Fibroblast of mammary gland (primary cell): ENCODE results near the gene CCDC117.

ENCODE experiments used
- DNase-seq: peaks from one replicate; pipeline ENCODE4 v3.0.0-alpha.2; 2010; ENCODE audit warnings: low read depth
- H3K4me3 ChIP-seq: 2 replicates; pipeline ENCODE4 v1.5.1; 2011; ENCODE audit warnings: low read depth, mild to moderate bottlenecking, low read length, moderate library complexity; ENCODE audit not compliant: control insufficient read depth
- CTCF ChIP-seq: conservative IDR thresholded peaks from 2 replicates; pipeline ENCODE4 v1.5.1; 2011; ENCODE audit warnings: low read depth, low read length, inconsistent platforms; ENCODE audit not compliant: control insufficient read depth, insufficient read depth

CCDC117 gene

GRCh38 chr22:28808716-28809355 is 36.3 kb downstream of the CCDC117 start:
- H3K4me3 ChIP-seq, result no peak overlapping the region
- DNase-seq, result no peak
- TF ChIP-seq CTCF, result no peak

- TF ChIP-seq CTCF, result no peak
- no peak overlapping the region for H3K4me3 ChIP-seq
- DNase-seq, result no peak
Measured at GRCh38 chr22:28810821-28811491, 38.5 kb downstream of the CCDC117 start.

GRCh38 chr22:28812516-28812915 is 40.0 kb downstream of the CCDC117 start:
- DNase-seq, result no peak
- no peak for TF ChIP-seq CTCF
- H3K4me3 ChIP-seq, result no peak overlapping the region

GRCh38 chr22:28813772-28814518 is 41.5 kb downstream of the CCDC117 start:
- H3K4me3 ChIP-seq, result no peak overlapping the region
- no peak for TF ChIP-seq CTCF
- no peak for DNase-seq

GRCh38 chr22:28815111-28815510 is 42.6 kb downstream of the CCDC117 start:
- no peak for TF ChIP-seq CTCF
- no peak overlapping the region for H3K4me3 ChIP-seq

GRCh38 chr22:28815729-28816128 is 43.2 kb downstream of the CCDC117 start:
- H3K4me3 ChIP-seq, result no peak overlapping the region
- DNase-seq, result no peak
- no peak for TF ChIP-seq CTCF

More at GRCh38 chr22:28815111-28815510, 42.6 kb downstream of the CCDC117 start:
- DNase-seq, result no peak
